HepG2 (cell line): Measurements from ENCODE around the gene WDR35. TPM values are rescaled to one million over a fixed set of nuclear protein-coding genes. Genes with fewer than 3 reads are reported as not detected.

Experiments used
- CEBPB ChIP-seq: IDR thresholded peaks from 2 replicates; pipeline ENCODE4 v1.6.1; 2011; ENCODE audit warnings: low read depth, low read length, improper control_type of control experiment, borderline replicate concordance
- DNMT3B ChIP-seq: conservative IDR thresholded peaks from 2 replicates; pipeline ENCODE4 v1.6.1; 2016; ENCODE audit warnings: missing biosample characterization, control low read depth
- FOXP1 ChIP-seq, 2 experiments: fragments of 450-650 bp in 1 of 2; IDR thresholded peaks; 2 replicates each; pipeline ENCODE4 v1.6.1; 2017 to 2018; ENCODE audit warnings: antibody characterized with exemption in 1 of 2
- JDP2 ChIP-seq: sonication (generic); formaldehyde crosslinking; IDR thresholded peaks from 2 replicates; pipeline ENCODE4 v1.8.1; 2022; ENCODE audit warnings: missing genetic modification reagents, borderline replicate concordance
- KAT8 ChIP-seq: IDR thresholded peaks from 2 replicates; pipeline ENCODE4 v1.6.1; 2016; ENCODE audit warnings: missing genetic modification reagents, missing compliant biosample characterization
- LBX2 ChIP-seq: sonication (generic); formaldehyde crosslinking; IDR thresholded peaks from 2 replicates; pipeline ENCODE4 v1.5.0; 2020; ENCODE audit warnings: missing genetic modification reagents, mild to moderate bottlenecking, borderline replicate concordance
- MAF1 ChIP-seq: sonication (generic); formaldehyde crosslinking; IDR thresholded peaks from 2 replicates; pipeline ENCODE4 v1.5.0; 2020; ENCODE audit warnings: missing genetic modification reagents, borderline replicate concordance
- MYC ChIP-seq: sonication (generic); formaldehyde crosslinking; IDR thresholded peaks from 2 replicates; pipeline ENCODE4 v1.9.0; 2021; ENCODE audit warnings: missing genetic modification reagents, borderline replicate concordance
- PATZ1 ChIP-seq: sonication (generic); formaldehyde crosslinking; IDR thresholded peaks from 2 replicates; pipeline ENCODE4 v1.4.0; 2020; ENCODE audit warnings: missing genetic modification reagents
- PAXIP1 ChIP-seq: sonication (generic); formaldehyde crosslinking; conservative IDR thresholded peaks from 2 replicates; pipeline ENCODE4 v1.4.0; 2020; ENCODE audit warnings: mild to moderate bottlenecking, missing genetic modification reagents, moderate library complexity
- U2AF2 ChIP-seq: fragments of 200-400 bp; formaldehyde crosslinking; IDR thresholded peaks from 2 replicates; pipeline ENCODE4 v1.6.1; 2017; ENCODE audit warnings: low read depth, mild to moderate bottlenecking, low read length
- ZBTB2 ChIP-seq: sonication (generic); formaldehyde crosslinking; IDR thresholded peaks from 2 replicates; pipeline ENCODE4 v1.8.0; 2022; ENCODE audit warnings: low read depth, missing genetic modification reagents
- ZBTB21 ChIP-seq: sonication (generic); formaldehyde crosslinking; IDR thresholded peaks from 2 replicates; pipeline ENCODE4 v1.4.0; 2020; ENCODE audit warnings: missing genetic modification reagents
- ZHX2 ChIP-seq, 2 experiments: sonication (generic) in 1 of 2; formaldehyde crosslinking in 1 of 2; IDR thresholded peaks; 2 replicates each; pipeline versions ENCODE4 v1.6.1 to v1.9.0; 2014 to 2022; ENCODE audit warnings: antibody characterized with exemption in 1 of 2, borderline replicate concordance in 1 of 2, inconsistent platforms in 1 of 2, low read depth in 1 of 2, missing genetic modification reagents in 1 of 2
- ZNF546 ChIP-seq: sonication (generic); formaldehyde crosslinking; conservative IDR thresholded peaks from 2 replicates; pipeline ENCODE4 v1.8.1; 2023; ENCODE audit warnings: mild to moderate bottlenecking, missing genetic modification reagents
- ZNF709 ChIP-seq: sonication (generic); formaldehyde crosslinking; IDR thresholded peaks from 2 replicates; pipeline ENCODE4 v1.5.0; 2020; ENCODE audit warnings: mild to moderate bottlenecking, missing genetic modification reagents
- polyA plus RNA-seq, 8 experiments: library from polyadenylated mRNA; depleted of rRNA in 3 of 8; stranded (reverse) in 7 of 8; unstranded in 1 of 8; fragments of >200 nt; fragmentation: Illumina TruSeq in 4 of 8; extraction: Trizol in 4 of 8; gene quantifications; 2 replicates each; pipeline versions ENCODE4 v1.2.1 to v1.2.3, GENCODE V29; 2011 to 2016; ENCODE audit warnings: low read depth in 4 of 8, missing spikeins in 1 of 8, mixed read lengths in 1 of 8; ENCODE audit not compliant: insufficient read depth in 1 of 8
- total RNA-seq, 5 experiments: library from RNA; depleted of rRNA; stranded (reverse); fragments of >200 nt; fragmentation: Illumina TruSeq; extraction: Trizol; gene quantifications; 2 replicates each; pipeline ENCODE4 v1.2.3, GENCODE V29; 2016; ENCODE audit warnings: low read depth in 1 of 5

WDR35 gene
- total and polyA plus RNA-seq, 2 of the 13 experiments (the other 11 are each of a cell fraction or from before 2014, with no cell fraction given), result 11.1 to 19.6 TPM

- TF ChIP-seq ZHX2 (IDR thresholded peaks at IDR 0.05; ENCODE audit: low read depth) (no peak), ZHX2 (CRISPR knock-in tag; IDR thresholded peaks at IDR 0.05; ENCODE audit: borderline replicate concordance) (no peak), U2AF2 (no peak), CEBPB (peak; percentile 71), LBX2 (CRISPR knock-in tag) (no peak), ZNF709 (CRISPR knock-in tag) (no peak), MAF1 (CRISPR knock-in tag) (no peak), ZNF546 (no peak), PATZ1 (CRISPR knock-in tag) (peak; percentile 20; the same call in 1 of the 2 replicates), ZBTB2 (CRISPR knock-in tag) (no peak), ZBTB21 (no peak), FOXP1 (IDR thresholded peaks at IDR 0.05) (peak; percentile 83), FOXP1 (CRISPR knock-in tag; IDR thresholded peaks at IDR 0.05) (peak; percentile 96), JDP2 (CRISPR knock-in tag) (no peak), DNMT3B (CRISPR knock-in tag) (0 out of 2 replicates have a peak, but pooled peaks have one; percentile 60), MYC (CRISPR knock-in tag) (no peak), KAT8 (CRISPR knock-in tag) (0 out of 2 replicates have a peak, but pooled peaks have one; percentile 58), PAXIP1 (CRISPR knock-in tag) (peak; percentile 76)
Observed at GRCh38 chr2:20008703-20009102, 18.8 kb upstream of the WDR35 start (continued).
